HuH-7 (cell line): Measurements from ENCODE around the gene UQCRH.

Experiments used
- DNase-seq: peaks from one replicate; pipeline ENCODE4 v3.0.0; 2011; ENCODE audit warnings: low spot score

Gene UQCRH

DNA sequence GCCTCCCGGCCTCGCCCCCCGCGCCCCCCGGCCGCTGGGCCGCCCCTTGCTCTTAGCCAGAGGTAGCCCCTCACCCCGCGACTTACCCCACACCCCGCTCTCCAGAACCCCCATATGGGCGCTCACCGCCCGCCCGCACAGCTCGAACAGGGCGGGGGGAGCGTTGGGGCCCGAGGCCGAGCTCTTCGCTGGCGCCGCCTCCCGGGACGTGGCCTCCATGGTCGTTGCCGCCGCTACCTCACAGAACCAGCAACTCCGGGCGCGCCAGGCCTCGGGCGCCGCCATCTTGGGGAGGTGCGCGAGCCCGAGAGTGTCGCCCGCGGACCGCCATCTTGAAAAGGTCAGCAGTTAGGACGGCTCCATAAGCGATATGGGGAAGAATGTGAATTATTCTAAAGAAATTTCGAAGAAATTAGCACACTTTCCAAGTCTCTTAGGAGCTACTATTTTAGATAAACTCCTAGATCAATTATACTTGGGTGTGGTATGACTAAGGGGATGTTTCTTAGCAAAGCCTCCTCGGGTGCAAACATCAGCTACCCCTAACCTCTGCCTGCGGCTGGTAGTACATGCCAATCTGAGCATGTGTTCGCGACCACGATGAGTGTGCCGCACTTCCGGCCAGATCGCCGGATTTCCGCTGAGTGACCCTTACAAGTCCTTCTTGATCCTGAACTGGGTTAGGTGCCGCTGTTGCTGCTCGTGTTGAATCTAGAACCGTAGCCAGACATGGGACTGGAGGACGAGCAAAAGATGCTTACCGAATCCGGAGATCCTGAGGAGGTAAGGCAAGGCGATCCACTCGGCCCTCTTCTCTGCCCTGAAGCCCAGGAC is at the start of gene UQCRH, which contains the start of gene LRRC41:
Gene UQCRH, plus strand, starts transcription at position 661 of the 834 bp plus-strand sequence. Its CDS starts 69 bp downstream, at position 730.
Gene LRRC41, minus strand, starts transcription at position 579 of the 834 bp plus-strand sequence. Its CDS starts 294 bp downstream, at position 285.
- DNase-seq: peak; percentile 96

DNA sequence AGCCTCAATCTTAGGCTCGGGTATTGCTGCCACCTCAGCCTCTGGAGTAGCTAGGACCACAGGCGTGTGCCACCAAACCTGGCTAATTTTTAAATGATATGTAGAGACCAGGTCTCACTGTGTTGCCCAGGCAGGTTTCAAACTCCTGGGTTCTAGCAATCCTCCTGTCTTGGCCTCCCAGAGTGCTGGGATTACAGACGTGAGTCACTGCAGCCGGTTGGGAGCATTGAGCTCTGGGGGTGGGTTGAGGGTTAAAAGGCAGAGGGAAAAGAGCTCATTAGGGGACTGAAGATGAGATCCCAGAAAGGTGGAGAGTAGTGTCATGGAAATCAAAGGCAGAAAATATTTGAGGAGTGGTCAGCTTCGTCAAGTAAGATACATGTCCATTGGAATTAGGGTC is 48.8 kb upstream of the UQCRH start:
- no peak for DNase-seq

DNA sequence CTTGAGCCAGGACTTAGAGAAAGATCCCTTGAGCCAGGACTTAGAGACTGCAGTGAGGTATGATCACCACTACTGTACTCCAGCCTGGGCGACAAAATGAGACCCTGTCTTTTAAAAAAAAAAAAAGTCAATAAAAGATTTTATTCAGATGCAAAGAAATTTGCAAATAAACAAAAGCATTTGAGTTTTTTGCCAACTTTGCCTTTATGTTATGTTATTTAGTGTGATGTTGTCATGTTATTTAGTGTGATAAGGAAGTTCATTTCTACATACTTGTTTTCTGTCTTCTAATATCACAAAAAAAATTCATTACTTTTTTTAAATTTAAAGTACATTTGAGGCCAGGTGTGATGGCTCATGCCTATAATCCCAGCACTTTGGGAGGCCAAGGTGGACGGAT is 47.0 kb upstream of the UQCRH start:
- no peak for DNase-seq

- no peak for DNase-seq
Observed at GRCh38 chr1:46262508-46262907, 41.0 kb upstream of the UQCRH start.

DNA sequence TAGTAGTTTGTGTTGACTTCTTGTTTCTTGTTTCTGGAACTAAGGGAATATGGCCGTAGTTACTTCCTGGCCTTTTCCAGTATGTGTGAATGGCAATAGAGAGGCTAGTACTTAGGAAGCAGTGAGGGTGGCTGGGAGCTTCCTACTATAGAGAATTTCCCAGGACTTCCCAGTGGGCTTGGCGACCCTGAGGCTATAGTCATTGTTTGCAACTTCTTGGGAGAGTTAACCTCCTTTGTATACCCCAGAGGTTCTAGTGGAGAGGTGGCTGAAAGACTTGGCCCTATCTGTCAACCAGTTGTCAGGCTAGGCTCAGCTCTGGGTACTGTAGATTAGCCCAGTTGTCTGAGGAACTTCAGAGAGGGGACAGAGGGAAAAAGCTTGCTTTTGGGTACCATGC is 40.4 kb upstream of the UQCRH start:
- no peak for DNase-seq

DNA sequence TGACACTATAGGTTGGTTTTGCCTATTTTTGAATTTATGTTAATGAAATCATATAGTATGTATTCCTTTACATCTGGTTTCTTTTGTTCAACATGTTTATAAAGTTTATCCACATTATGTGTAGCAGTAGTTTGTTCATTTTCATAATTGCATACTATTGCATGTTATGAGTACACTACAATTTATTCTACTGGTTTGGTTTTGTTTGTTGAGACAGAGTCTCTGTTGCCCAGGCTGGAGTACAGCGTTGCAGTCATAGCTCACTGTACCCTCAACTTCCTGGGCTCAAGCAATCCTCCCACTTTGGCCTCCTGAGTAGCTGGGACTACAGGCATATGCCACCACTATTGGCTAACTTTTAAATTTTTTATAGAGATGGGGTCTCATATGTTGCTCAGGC is 34.9 kb upstream of the UQCRH start:
- DNase-seq: no peak

GRCh38 chr1:46274225-46275029 is 29.1 kb upstream of the UQCRH start:
- DNase-seq: no peak

- no peak for DNase-seq
Observed at GRCh38 chr1:46275030-46275337, 28.5 kb upstream of the UQCRH start.

DNA sequence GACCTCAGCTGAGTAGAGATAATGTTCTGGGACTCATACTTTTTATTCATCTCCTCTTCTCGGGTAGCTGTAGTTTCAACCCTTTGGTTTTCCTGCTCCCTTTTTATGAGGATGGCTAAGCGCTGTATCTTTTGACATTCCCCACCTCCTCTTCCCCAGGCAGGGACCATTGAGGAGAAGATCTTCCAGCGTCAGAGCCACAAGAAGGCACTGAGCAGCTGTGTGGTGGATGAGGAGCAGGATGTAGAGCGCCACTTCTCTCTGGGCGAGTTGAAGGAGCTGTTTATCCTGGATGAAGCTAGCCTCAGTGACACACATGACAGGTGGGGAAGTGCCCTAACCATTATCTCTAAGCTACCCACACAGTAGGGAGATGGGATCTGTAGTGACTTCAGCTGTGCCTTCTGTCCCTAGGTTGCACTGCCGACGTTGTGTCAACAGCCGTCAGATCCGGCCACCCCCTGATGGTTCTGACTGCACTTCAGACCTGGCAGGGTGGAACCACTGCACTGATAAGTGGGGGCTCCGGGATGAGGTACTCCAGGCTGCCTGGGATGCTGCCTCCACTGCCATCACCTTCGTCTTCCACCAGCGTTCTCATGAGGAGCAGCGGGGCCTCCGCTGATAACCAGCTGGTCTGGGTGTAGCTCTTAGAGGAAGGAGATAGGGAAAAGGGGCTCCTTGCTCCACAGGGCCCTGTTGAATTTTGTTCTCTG is 25.7 kb upstream of the UQCRH start:
- no peak for DNase-seq

DNA sequence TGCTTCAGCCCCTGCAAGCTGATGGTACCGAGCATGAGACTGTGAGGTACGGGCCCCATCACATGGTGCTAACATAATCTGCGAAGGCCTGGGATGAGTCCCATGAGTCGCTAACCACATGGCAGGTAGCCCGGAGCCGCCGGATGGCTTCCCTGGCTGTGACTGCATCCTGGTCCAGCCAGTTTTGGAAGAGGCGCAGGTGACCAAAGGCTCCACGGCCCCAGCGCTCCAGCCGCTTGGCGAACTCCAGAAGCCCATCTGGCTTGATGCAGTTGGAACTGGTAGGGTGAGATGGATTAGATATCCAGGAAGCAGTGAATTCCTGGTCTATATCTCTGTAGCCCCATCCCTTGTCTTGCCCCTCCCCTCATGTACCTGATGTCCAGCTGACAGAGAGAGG is 24.7 kb upstream of the UQCRH start:
- DNase-seq: no peak

DNA sequence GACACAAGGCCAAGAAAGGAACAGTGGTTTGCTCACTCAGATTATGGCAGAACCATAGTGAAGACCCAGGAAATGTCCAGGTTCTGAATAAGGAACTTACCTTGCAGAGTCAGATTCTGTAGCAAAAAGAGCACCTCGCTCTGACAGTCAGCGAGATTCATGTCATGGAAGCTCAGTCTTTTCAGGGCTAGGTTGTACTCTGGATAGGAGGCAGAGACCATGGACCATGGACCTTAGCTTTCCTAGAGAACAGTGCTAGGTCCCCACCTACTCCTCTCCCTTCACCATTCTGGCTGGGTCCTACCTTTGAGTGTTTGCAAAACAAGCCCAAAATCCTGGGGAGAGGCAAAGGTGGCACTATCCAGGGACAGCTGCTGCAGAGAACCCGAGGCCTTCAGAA is 23.4 kb upstream of the UQCRH start:
- no peak for DNase-seq

DNA sequence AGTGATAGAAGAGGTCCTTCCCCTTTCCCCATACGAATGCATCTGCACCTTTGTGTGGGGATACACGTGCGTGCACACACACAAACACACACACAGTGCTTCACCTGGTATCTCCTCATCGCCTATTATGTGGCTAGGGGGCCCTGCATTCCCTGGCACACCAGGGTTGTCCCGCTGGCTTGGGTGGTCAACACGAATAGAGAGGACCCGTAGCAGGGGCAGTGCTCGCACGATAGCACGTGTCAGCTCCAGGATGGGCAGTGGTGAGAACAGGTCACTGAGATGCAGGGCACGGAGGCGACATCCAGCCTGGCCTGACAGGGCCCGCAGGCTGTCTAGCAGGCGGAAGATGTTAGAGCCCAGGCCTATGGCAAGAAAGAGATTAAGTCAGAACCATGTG is 22.5 kb upstream of the UQCRH start:
- no peak for DNase-seq

DNA sequence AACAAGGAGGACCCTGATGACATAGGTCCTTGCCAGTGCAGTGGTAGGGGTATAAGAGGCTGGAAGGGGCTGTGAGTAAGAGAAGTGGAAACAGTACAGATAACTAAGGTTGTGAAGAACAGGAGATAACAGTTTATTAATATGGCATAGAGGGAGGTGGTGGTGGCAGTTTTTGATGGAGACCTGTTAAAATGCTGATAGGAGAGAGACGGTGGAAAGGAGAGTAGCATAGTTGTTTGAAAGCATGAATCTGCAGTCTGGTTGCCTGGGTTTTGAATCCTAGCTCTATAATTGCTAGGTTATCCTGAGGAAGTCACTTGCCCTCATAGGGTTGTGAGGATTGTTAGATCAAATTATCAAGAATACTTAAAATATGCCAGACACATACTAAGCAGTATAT is 19.4 kb upstream of the UQCRH start:
- no peak for DNase-seq

DNA sequence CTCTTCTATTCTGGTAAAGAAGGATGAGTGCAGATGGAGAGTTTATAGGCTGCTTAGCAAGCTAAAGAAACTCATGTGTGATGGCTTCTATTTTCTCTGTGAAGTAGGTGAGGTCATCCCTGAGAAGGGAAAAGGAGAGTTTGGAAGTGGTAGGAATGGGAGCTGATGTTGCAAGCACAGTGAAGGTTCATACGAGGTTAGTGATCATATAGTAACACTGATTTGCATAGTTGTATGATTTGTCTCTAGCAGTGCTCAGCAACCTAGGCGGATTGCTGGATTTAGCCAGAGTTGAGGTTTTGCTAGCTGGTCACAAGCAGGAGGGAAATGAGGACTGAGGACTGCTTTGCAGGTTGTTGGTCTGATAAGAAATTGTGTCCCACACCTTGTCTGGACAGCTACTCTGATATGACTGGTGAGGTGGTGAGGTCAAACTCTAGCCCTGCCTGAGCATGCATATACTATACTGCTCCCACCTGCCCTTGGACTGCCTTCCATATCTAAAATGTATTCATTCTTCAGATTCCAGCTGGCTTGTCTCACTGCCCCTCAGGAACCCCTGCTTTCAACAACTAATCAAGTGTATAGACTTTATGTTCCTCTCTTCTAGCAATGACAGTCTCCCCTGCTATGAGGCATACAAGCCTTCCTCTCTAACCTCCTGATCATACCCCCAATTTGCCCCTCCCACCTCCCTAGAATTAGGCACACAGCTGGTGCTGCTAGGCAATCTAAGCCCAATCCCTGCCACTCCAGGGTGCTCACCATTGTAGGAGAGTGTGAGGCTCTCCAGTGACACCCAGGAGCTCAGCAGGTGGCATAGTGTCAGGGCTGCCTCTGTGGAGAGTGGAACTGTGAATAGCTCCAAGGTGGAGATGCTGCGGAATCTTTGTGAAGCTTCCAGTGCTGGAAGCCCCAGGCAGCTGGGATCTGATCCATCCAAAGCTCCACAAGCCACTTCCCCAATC is 18.6 kb upstream of the UQCRH start:
- DNase-seq: no peak

- DNase-seq: no peak
Observed at GRCh38 chr1:46285730-46286477, 17.6 kb upstream of the UQCRH start.

GRCh38 chr1:46288485-46289133 is 14.9 kb upstream of the UQCRH start:
- DNase-seq: no peak

GRCh38 chr1:46289134-46289494 is 14.4 kb upstream of the UQCRH start:
- no peak for DNase-seq

- no peak for DNase-seq
Observed at GRCh38 chr1:46289976-46290375, 13.5 kb upstream of the UQCRH start.

DNA sequence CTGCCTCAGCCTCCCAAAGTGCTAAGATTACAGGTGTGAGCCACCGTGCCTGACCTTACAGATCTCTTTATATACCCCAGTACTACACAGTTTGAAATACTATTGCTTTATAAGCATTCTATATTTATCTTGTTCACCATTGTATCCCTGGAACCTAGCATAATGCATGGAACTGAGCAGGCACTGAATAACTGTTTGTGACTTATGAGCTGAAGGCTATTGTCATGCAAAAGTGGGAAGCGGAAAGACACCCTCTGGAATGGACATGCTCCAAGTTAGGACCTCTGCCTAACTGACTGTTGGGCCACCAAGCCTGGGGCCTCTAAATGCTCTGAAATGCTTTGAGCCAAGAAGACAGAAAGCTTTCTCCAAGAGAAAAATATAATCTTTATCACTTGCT is 8.2 kb upstream of the UQCRH start:
- DNase-seq: no peak

GRCh38 chr1:46298387-46298786 is 5.1 kb upstream of the UQCRH start:
- no peak for DNase-seq
